NB4 (cell line): ENCODE results near the gene RRH.

ENCODE experiments used
- CTCF ChIP-seq: IDR thresholded peaks from one replicate; pipeline ENCODE4 v1.5.1; 2012; ENCODE audit warnings: low read depth, low read length
- MAX ChIP-seq: IDR thresholded peaks from 2 replicates; pipeline ENCODE4 v1.6.1; 2011; ENCODE audit warnings: low read depth, low read length
- POLR2A ChIP-seq: IDR thresholded peaks from 2 replicates; pipeline ENCODE4 v1.6.1; 2011; ENCODE audit warnings: mild to moderate bottlenecking; ENCODE audit not compliant: insufficient read length; ENCODE audit errors: extremely low read depth

- TF ChIP-seq CTCF (no peak), MAX (no peak), POLR2A (no peak)
Observed at GRCh38 chr4:109801895-109802319, 25.9 kb upstream of the RRH start, which contains the start of gene CFI.
